DMS53 (cell line): ENCODE data around the gene RREB1.

Source experiments
- DNase-seq: peaks from one replicate; lab custom pipeline; 2025; lab: John Stamatoyannopoulos, UW

The RREB1 gene

GRCh38 chr6:7107578-7108195 lies at the start of gene RREB1:
Gene RREB1, plus strand, starts transcription at chr6:7107961. Its CDS starts 73,951 bp downstream, at chr6:7181912.
- DNase-seq: peak; percentile 82

- peak; percentile 86 for DNase-seq
Measured at GRCh38 chr6:7058250-7058923, 49.4 kb upstream of the RREB1 start.

- peak; percentile 83 for DNase-seq
Measured at GRCh38 chr6:7060769-7061516, 46.8 kb upstream of the RREB1 start.

- peak; percentile 59 for DNase-seq
Measured at GRCh38 chr6:7062451-7063162, 45.2 kb upstream of the RREB1 start.

- no peak for DNase-seq
Measured at GRCh38 chr6:7067305-7067704, 40.5 kb upstream of the RREB1 start.

GRCh38 chr6:7071405-7071804 lies 36.4 kb upstream of the RREB1 start:
- no peak for DNase-seq

- no peak for DNase-seq
Measured at GRCh38 chr6:7073082-7073820, 34.5 kb upstream of the RREB1 start.

- DNase-seq: no peak
Measured at GRCh38 chr6:7073821-7074525, 33.8 kb upstream of the RREB1 start.

- DNase-seq: no peak
Measured at GRCh38 chr6:7074870-7075269, 32.9 kb upstream of the RREB1 start.

- no peak for DNase-seq
Measured at GRCh38 chr6:7075341-7076000, 32.3 kb upstream of the RREB1 start.

- no peak for DNase-seq
Measured at GRCh38 chr6:7077856-7078255, 29.9 kb upstream of the RREB1 start.

- DNase-seq: no peak
Measured at GRCh38 chr6:7078856-7079255, 28.9 kb upstream of the RREB1 start.

GRCh38 chr6:7080311-7080710 lies 27.4 kb upstream of the RREB1 start:
- no peak for DNase-seq

GRCh38 chr6:7085911-7086310 lies 21.9 kb upstream of the RREB1 start:
- DNase-seq: peak; percentile 50

- no peak for DNase-seq
Measured at GRCh38 chr6:7086488-7086887, 21.3 kb upstream of the RREB1 start.

GRCh38 chr6:7087066-7087465 lies 20.7 kb upstream of the RREB1 start:
- no peak for DNase-seq

- DNase-seq: no peak
Measured at GRCh38 chr6:7087491-7087979, 20.2 kb upstream of the RREB1 start.

GRCh38 chr6:7088076-7088742 lies 19.6 kb upstream of the RREB1 start:
- peak; percentile 21 for DNase-seq

- DNase-seq: no peak
Measured at GRCh38 chr6:7098993-7099392, 8.8 kb upstream of the RREB1 start.
